ACHN (cell line): ENCODE data around the gene IL1RAP.
A peak's percentile ranks its signal among the peaks of the same experiment; 100 is the strongest.

ENCODE experiments used
- DNase-seq: peaks from one replicate; pipeline ENCODE4 v3.0.0-alpha.2; 2015
- in situ Hi-C: cut with HindIII; loops from 2 replicates; pipeline ENCODE4 v1.10.0; 2017; ENCODE audit warnings: low sequenced_read_pairs, low pct_ligation_motif_present, low pct_unique_long_range_greater_than_20kb

Gene IL1RAP

GRCh38 chr3:190558796-190559195 lies 44.9 kb downstream of the IL1RAP start:
- in situ Hi-C loops, result no loop called here

DNA sequence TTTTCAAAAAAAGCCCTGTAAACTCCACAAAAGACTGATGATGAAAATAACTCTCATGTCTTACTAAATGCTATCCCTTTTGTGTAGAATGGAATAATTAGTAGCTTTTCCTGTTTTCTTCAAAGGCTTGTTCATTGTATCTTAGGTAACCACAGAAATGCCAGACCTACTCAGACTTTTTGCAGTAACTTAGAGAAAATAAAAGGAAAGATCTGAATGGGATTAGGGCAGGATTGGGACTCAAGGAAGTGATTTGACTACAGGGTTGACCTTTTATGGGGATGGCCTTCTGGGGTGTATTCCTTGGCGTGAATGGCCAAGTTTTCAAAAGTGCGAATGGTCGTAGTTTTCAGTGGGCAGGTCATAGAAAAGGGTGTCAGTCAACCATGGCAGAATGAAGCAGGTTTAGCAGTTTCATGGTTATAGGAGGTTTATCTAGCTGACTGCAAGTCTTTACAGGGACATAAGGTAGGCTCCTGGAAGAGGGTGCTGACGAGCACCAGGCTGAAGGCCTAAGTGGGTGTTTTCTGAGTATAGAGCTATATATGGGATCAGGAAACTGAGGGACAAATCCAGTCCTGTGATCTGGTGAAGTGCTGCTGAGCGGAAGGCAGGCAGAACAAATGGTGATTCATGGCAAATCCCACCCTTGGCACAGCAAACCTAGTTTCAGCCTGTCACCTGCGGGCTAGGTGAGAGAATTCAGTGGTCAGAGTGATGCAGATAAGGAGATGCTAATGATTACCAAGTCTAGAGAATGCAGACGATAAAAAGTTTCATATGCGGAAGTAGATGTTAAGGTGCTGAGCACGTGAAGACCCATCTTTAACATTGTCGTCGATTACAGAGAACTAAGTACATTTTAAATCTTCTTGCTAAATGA lies 46.4 kb downstream of the IL1RAP start:
- in situ Hi-C loops, result no loop called here
- no peak for DNase-seq

More at GRCh38 chr3:190558796-190559195, 44.9 kb downstream of the IL1RAP start:
- DNase-seq, result no peak

DNA sequence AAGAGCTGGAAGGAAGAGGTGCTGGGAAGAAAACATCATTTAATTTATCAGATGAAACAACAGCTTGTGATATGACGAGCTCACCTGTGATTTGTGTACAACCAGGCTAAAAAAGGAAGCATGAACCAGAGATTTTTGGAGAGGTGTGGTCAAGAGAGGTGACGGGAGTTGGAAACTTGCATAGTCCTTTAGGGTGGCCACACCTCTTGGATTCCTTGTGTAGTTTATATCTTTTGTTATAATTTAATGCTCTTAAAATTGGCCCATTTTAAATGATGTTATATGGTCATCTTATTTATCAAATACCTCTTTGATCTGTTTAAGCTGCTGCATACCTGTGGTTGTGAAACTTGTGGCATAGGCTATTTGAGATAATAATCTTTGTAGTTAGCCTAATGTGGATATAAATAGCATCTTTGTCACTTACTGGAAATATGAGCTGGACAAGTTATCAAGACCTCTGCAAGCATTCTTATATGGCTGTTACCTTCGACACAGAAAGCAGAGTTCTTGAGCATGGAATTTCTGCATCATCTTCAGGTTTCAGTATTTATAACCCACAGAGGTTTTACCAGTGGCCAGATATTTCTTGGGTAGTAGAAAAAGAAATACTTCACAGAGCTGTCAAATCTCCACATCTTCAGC lies 49.1 kb downstream of the IL1RAP start:
- in situ Hi-C loops, result no loop called here
- no peak for DNase-seq

- in situ Hi-C loops, result no loop called here
- no peak for DNase-seq
Observed at GRCh38 chr3:190564175-190564574, 50.3 kb downstream of the IL1RAP start.

DNA sequence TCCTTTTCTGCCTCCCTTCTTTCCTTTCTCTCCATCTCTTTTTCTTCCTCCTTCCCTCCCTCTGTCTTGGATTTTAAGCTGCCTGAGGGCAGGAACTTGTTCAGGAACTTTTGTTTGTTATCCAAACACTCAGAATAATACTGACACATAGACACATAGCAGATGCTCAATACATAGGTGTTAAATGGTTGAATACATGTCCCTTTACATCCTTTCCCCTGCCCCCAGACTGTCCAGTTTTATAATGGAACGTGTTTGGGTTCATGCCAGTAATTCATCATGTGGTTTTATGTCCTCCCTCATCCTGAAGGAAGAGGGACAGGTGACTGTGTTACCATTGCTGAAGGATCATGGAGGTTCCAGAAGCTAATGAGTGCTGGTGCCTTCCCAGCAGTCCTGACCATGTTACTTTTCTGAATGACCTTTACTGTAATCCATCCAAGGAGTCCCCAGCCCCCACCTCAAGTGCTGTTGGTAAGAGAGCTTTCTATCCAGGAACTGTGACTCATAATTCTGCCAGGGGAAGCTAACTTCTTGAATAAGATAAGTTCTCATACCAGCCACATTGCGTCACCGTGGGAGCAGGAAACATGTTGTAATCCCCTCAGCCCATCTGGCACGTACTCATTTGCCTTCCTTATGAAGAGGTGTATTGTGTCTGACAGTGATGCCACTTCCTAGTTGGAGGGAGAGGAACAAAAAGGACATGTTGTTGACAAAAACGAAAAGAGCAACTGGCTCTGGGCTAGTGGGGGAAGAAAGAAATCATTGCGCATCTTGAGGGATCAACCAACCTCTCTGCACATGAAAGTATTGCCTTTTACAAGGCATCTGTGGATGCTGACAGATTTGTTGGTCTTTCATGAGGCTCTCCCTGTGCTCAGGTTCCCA lies 52.4 kb downstream of the IL1RAP start:
- in situ Hi-C loops, result no loop called here
- peak; percentile 99 for DNase-seq

- in situ Hi-C loops, result no loop called here
Observed at GRCh38 chr3:190568036-190568435, 54.2 kb downstream of the IL1RAP start.

GRCh38 chr3:190574473-190574872 lies 60.6 kb downstream of the IL1RAP start:
- in situ Hi-C loops, result no loop called here
- DNase-seq, result no peak

More at GRCh38 chr3:190568036-190568435, 54.2 kb downstream of the IL1RAP start:
- DNase-seq, result no peak

- in situ Hi-C loops, result no loop called here
- DNase-seq, result no peak
Observed at GRCh38 chr3:190575437-190576185, 61.7 kb downstream of the IL1RAP start.

DNA sequence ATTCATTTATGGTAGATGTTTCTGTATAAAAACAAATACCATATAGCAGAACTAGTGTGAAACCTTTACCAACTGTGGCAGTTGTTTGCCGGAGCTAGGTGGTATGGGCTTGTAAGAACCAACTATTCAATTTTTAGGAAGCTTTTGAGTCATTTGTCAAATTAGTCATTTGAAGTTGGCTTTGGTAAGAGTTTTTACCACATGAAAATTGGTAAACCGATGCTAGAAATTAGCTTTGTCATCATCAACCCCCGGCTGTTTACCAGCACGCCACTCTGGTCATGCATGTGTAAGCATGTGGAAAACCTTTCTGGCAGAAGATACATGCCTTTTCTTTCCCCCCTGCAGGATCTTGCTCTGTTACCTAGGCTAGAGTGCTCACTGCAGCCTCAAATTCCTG lies 63.3 kb downstream of the IL1RAP start:
- in situ Hi-C loops, result no loop called here
- DNase-seq, result no peak

DNA sequence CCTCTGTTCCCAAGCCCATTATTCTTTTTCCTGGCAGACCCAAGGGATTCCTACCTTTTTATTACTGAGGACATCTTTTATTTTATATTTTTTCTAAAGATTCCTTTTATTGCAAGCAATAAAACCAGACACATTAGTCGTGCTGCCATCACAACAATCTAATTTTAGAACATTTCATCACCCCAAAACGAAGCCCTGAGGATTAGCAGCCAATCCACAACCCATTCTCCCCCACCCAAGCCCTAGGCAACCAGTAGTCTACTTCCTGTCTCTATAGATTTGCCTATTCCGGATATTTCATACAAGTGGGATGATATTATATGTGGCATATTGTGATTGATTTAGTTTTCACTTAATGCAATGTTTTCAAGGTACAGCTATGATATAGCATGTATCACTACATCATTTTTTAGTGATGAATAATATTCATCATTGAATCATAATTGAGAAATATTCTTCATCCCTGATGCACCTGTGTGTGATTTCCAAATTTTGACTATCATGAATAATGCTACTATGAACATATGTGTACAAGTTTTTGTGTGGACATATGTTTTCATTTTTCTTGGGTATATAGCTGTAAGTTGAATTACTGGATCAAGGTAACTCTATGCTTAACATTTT lies 65.7 kb downstream of the IL1RAP start:
- in situ Hi-C loops, result no loop called here
- DNase-seq, result no peak

DNA sequence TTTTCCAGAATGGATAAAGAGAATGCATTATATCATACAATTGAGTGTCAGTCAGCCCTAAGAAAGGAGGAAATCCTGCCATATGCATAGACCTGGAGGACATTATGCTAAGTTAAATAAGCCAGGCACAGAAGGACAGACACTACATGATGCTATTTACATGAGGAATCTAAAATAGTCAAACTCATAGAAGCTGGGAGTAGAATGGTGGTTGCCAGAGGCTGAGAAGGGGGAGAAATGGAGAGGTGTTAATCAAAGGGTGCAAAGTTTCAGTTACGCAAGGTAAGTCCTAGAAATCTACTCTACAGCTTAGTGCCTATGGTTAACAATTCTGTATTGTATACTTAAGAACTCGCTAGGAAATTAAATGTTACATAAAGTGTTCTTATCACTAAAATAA lies 66.5 kb downstream of the IL1RAP start:
- in situ Hi-C loops, result no loop called here

DNA sequence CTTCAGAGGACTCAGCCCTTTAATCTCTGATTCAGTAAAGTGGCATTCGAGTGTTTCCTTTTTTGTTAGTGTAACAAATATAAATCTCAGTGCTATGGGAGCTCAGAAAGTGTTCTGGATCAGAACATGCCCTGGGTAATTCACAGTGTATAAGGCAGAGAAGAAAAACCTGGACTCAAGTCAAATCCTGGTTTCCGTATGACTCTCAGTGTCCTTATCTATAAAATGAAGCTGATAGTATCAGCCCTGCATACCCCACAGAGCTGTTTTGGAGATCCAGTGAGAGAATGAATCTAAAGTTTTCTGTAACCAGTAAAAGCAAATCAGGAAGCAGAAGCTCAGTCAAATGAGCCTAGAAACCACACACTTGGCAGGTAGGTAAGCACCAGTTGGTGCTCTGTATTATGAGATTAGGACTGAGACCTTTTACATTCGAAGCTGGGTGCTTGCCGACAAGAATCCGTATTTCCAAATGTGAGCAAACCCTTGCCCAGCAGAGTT lies 67.2 kb downstream of the IL1RAP start:
- in situ Hi-C loops, result no loop called here
- DNase-seq, result no peak

More for the DNA sequence above, 66.5 kb downstream of the IL1RAP start:
- no peak for DNase-seq

DNA sequence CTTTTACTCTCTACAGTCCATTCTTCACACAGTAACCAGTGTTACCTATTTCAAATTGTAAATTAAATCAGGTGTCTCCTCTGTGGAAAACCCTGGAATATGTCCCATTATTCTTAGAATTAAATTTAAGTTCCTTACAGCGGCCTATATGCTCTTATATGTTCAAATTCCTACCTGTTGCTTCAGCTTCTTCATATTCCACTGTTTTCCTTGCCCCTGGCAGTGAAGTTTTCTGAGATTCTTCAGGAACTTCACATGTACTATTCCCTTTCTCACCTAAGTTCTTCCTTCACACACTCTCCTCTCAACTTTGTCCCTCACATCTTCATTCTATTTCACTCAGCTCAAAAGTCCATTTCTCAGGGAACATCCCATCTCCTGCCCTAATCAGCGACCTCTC lies 68.8 kb downstream of the IL1RAP start:
- DNase-seq, result no peak
- in situ Hi-C loops, result no loop called here

DNA sequence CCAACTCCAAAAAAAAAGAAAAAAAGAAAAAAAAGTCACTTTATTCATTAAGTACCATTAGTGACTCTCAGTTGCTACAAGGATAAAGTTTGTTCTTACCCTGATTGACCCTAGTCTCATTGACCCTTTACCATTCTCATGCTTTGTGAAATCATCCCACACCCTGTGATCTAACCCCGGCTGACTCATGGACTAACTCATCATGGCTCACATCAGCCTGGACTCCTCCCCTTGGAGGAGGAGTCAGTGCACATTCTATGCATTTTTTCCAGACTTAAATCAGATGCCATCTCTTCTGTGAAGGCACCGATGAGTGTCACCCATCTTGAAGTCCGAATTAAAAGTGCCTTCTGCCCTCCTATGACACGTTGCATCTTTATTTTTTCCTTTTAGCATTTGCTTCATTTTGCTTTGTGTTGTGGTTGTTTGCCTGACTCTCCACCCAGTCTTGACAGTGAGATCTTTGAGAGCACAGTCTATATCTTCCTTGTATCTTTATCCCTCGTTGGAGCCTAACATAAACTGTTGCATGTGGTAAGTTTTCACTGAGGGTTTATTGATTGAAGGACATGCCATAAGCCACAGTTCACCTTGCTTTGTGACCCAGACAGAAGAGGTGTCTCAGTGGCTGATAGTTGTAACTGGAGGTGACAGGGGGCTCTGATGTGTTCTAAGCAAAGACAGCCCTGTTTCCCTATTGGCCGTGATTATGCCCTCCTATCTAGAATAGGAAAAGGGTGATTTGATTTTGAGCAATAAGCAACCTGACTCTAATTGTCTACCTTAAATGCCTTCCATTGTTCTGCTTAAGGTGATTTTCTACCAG lies 72.1 kb downstream of the IL1RAP start:
- peak; percentile 87 for DNase-seq
- in situ Hi-C loops, result no loop called here

DNA sequence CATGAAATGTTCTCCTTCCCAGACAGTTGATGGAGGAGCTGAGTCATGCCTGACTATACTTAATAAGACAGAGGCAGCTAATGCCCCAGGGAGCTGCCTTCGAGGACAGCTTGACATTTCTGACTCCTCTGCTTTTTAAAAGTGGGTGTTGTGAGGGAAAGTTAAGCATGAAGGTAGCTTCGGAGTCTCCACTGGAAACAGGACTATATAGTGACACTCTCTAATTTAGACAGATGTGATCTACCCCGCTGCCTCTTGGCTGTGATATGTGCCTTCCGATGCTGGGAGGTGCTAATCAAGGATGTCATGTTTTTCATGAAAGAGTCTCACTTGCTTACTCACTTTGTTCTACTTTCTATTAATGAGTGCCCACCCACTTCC lies 72.7 kb downstream of the IL1RAP start:
- in situ Hi-C loops, result no loop called here
- peak; percentile 45 for DNase-seq

DNA sequence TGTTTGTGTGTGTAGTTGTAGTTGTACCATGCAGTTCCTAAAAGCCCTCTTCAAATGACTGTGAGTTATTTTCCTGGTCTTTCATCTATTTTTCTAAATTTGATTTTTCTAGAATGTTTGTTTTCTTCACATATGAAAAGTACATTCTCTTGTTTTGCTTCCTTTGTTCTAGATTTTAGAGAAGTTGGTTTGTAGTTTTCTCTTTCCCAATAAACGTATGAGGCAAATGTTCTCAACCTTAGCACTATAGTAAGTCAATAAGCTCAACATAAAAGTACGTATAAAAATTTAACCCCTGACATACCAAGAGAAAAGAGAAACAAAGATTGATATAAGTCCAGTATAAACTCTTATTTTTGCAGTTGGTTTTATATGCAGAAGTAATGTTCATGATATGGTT lies 74.7 kb downstream of the IL1RAP start:
- no peak for DNase-seq
- in situ Hi-C loops, result no loop called here

DNA sequence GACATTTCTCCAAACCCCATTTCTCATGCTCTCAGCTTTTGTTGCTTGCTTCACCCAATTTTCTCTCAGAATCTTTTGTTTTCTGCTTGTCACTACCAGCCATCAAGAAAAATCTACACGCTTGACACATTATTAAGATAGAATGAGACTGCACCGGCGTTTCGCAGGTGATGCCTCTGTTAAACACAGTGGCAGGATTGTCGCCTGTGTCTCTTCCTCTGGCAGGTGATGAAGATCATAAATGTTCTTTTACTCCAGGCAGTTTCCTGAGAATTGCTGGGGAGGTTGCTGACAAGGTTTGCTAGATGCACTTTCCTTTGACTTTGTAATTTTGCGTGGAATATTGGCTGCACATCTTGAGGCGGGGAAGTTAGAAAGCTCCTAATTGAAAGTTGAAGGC lies 75.4 kb downstream of the IL1RAP start:
- no peak for DNase-seq
- in situ Hi-C loops, result no loop called here
